GM13976 (cell line): ENCODE results near the gene MICU1.
"Not testable (repeated sequence)": the region's sequence is repeated elsewhere in the genome, so short reads cannot be mapped to it uniquely, and the experiment has no call there.

ENCODE experiments used
- DNase-seq: peaks from one replicate; pipeline ENCODE4 v3.0.0; 2012; ENCODE audit warnings: low spot score
- in situ Hi-C: fragments of 300-500 bp; cut with MboI; formaldehyde crosslinking; loops from one replicate; pipeline ENCODE4 v1.12.0; 2022; ENCODE audit warnings: low sequenced_read_pairs, mixed read lengths, inconsistent platforms; ENCODE audit not compliant: unreplicated experiment
- TF ChIP-seq, protein P1 (sequence below): IDR thresholded peaks from 2 replicates; pipeline ENCODE4 v1.5.1; 2012; ENCODE audit warnings: borderline replicate concordance, mild to moderate bottlenecking; ENCODE audit not compliant: insufficient read depth; ENCODE audit errors: extremely low read depth, missing control alignments, control extremely low read depth

MICU1 gene, protein sequence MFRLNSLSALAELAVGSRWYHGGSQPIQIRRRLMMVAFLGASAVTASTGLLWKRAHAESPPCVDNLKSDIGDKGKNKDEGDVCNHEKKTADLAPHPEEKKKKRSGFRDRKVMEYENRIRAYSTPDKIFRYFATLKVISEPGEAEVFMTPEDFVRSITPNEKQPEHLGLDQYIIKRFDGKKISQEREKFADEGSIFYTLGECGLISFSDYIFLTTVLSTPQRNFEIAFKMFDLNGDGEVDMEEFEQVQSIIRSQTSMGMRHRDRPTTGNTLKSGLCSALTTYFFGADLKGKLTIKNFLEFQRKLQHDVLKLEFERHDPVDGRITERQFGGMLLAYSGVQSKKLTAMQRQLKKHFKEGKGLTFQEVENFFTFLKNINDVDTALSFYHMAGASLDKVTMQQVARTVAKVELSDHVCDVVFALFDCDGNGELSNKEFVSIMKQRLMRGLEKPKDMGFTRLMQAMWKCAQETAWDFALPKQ

DNA sequence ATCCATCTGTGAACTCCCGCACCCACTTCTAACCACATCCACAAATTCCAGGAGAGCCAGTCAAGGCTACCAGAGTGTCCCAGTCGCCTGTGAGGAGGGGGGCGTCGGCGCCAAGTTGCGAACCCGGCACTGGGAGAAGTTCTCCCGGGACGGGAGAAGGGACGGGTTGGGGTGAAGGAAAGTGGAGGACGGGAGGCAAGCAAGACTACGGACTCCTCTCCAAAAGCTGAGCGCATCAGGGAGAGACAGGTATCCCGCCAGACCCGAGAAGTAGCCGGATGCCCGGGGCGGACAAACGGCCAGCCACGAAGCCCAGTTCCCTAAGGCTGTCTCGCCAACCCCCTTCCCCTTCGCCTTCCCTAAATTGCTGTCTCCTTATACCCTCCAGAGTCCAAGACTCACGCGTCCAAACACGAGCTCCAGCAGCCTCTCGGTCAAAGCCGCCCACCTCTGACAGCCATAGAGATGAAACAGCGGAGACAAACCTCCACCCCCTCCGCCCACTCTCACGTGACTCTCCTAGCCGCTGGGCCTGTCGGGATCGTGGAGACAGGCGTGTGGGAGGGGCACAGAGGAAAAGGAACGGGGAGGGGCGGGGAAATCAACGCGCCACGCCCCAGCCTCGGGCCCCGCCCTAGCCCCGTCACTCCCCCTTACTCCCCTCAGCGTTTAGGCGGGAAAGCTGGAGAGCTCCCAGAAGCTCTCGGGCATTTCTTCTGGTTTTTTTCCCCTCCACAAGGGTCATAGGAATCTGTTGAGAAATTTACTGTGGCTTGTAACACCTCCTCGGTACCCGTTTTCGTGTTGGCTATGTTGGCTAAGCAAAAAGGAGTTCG, at the start of gene MICU1:
Gene MICU1, minus strand, starts transcription at position 472 of the 836 bp plus-strand sequence. CDS start 59,286 bp downstream, outside the sequence.
- in situ Hi-C loops = no loop called here
- DNase-seq = peak; percentile 96
- TF ChIP-seq, protein P1, sequence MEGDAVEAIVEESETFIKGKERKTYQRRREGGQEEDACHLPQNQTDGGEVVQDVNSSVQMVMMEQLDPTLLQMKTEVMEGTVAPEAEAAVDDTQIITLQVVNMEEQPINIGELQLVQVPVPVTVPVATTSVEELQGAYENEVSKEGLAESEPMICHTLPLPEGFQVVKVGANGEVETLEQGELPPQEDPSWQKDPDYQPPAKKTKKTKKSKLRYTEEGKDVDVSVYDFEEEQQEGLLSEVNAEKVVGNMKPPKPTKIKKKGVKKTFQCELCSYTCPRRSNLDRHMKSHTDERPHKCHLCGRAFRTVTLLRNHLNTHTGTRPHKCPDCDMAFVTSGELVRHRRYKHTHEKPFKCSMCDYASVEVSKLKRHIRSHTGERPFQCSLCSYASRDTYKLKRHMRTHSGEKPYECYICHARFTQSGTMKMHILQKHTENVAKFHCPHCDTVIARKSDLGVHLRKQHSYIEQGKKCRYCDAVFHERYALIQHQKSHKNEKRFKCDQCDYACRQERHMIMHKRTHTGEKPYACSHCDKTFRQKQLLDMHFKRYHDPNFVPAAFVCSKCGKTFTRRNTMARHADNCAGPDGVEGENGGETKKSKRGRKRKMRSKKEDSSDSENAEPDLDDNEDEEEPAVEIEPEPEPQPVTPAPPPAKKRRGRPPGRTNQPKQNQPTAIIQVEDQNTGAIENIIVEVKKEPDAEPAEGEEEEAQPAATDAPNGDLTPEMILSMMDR = no peak

DNA sequence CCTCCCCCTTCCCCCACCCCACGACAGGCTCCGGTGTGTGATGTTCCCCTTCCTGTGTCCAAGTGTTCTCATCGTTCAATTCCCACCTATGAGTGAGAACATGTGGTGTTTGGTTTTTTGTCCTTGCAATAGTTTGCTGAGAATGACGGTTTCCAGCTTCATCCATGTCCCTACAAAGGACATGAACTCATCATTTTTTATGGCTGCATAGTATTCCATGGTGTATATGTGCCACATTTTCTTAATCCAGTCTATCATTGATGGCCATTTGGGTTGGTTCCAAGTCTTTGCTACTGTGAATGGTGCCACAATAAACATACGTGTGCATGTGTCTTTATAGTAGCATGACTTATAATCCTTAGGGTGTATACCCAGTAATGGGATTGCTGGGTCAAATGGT, 48.3 kb upstream of the MICU1 start:
- DNase-seq, in situ Hi-C loops: not testable (repeated sequence)

DNA sequence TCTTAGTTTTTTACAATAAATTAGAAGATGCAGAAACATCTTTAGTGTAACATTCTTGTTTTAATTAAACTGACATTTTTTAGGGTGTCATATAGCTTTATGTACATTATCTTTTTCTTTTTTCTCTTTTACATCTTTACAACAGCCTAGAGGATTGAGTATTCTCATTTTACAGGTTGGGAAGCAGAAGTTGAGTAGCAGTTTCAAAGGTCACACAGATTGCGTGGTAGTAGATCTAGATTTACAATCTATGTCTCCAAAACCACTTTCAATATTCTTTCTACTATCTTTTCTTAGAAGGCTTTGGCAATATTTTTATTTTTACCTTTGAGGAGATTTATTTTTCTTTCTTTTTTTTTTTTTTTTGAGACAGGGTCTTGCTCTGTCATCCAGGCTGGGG, 47.4 kb upstream of the MICU1 start:
- no peak for DNase-seq
- in situ Hi-C loops = no loop called here
- TF ChIP-seq, protein P1 = no peak

DNA sequence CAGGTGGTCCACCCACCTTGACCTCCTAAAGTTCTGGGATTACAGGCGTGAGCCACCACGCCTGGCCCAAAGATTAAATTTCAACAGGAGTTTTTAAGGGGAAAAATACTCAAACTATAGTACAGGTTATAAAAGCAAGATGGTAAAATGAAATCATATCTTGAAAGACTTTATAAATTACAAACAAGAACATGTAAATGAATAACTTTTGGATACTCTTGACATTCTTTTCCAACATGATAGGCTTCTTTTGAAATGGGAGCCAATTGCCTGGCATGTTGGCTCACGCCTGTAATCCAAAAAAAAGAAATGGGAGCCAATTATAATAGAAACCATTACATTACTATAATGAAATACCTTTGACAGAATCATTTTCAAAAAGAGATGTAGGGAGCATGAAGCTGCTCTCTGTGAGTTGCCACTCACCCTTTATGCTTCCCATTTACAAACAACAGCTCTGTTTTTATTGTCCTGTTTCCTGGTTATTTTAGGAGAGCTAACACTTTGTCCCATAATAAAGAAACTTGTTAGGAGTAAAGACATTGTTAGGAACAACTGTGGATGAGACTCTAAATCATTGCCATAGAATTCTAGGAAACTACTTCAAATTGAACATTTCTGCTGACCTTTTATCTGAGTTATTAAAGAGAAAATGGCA, 41.5 kb upstream of the MICU1 start:
- no peak for DNase-seq
- TF ChIP-seq, protein P1 = no peak
- in situ Hi-C loops = no loop called here

DNA sequence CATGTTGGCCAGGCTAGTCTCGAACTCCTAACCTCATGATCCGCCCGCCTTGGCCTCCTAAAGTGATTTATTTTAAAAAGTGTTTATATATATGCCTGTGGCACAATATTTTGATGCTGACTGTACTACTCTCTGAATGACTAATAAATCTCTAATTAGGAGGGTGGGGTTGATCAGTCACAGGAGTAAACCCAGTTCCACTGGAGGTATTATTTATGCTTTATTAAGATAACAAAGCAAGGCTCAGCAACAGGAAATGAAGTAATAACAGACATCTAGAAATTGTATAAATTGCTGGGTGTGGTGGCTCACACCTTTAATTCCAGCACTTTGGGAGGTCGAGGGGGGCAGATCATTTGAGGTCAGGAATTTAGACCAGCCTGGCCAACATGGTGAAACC, 40.0 kb upstream of the MICU1 start:
- TF ChIP-seq, protein P1 = no peak
- in situ Hi-C loops = no loop called here
- DNase-seq = no peak

DNA sequence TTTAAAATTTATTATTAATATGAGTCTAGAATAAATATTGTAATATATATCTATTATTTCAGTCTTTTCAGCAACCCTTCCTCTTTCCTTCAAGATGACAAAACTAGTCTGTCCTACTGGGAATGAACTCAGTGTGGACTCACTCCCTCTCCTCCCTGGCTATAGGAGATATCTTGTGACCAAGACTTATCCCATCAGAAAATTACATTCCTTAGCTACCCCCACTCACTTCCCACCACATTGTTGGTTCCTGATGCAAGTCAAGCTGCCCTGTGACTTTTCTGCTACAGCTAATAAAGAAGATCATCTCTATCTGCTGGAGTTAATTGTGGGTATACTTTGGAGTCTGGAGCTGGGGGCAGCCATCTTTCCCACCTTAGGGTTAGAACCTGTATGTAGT, 38.1 kb upstream of the MICU1 start:
- no peak for DNase-seq
- in situ Hi-C loops = no loop called here
- TF ChIP-seq, protein P1 = no peak
